GM21423 (cell line): Measurements from ENCODE around the gene LAMA5.
"Not testable (repeated sequence)": the region's sequence is repeated elsewhere in the genome, so short reads cannot be mapped to it uniquely, and the experiment has no call there.

Source experiments
- ATAC-seq: cut with Tn5 transposase; IDR thresholded peaks from one replicate; pipeline ENCODE4 v1.9.1; 2021; ENCODE audit warnings: mild to moderate bottlenecking, moderate library complexity; ENCODE audit not compliant: unreplicated experiment

Gene LAMA5

GRCh38 chr20:62389601-62390087 lies 22.5 kb upstream of the LAMA5 start:
- ATAC-seq: no peak

GRCh38 chr20:62388839-62389600 lies 21.9 kb upstream of the LAMA5 start:
- ATAC-seq: no peak

- no peak for ATAC-seq
These were observed 21.0 kb upstream of the LAMA5 start for GRCh38 chr20:62387933-62388635.

GRCh38 chr20:62387219-62387913 lies 20.3 kb upstream of the LAMA5 start:
- no peak for ATAC-seq

GRCh38 chr20:62386383-62387218 lies 19.5 kb upstream of the LAMA5 start, which contains the start of gene RPS21:
TSS of gene RPS21 (plus strand) at chr20:62387103. CDS start at chr20:62387339, 236 bp downstream.
- peak; percentile 86 for ATAC-seq

GRCh38 chr20:62382306-62383198 lies 15.4 kb upstream of the LAMA5 start:
- peak; percentile 54 for ATAC-seq

- ATAC-seq: no peak
These were observed 14.7 kb upstream of the LAMA5 start for GRCh38 chr20:62381842-62382241.

- ATAC-seq: no peak
These were observed 14.2 kb upstream of the LAMA5 start for GRCh38 chr20:62381202-62381797.

- ATAC-seq: no peak
These were observed 11.1 kb upstream of the LAMA5 start for GRCh38 chr20:62378215-62378614.

GRCh38 chr20:62377615-62378178 lies 10.6 kb upstream of the LAMA5 start:
- no peak for ATAC-seq

GRCh38 chr20:62377064-62377461 lies 10.0 kb upstream of the LAMA5 start:
- ATAC-seq: no peak

GRCh38 chr20:62376112-62377063 lies 9.3 kb upstream of the LAMA5 start:
- ATAC-seq: no peak

- no peak for ATAC-seq
These were observed 7.4 kb upstream of the LAMA5 start for GRCh38 chr20:62374331-62375152.

GRCh38 chr20:62373631-62374179 lies 6.6 kb upstream of the LAMA5 start:
- ATAC-seq: not testable (repeated sequence)

GRCh38 chr20:62372042-62372993 lies 5.2 kb upstream of the LAMA5 start:
- no peak for ATAC-seq
